Measurements from ENCODE around the gene C20orf204.
"Not testable (repeated sequence)": the region's sequence is repeated elsewhere in the genome, so short reads cannot be mapped to it uniquely, and the experiment has no call there.

The C20orf204 gene, protein sequence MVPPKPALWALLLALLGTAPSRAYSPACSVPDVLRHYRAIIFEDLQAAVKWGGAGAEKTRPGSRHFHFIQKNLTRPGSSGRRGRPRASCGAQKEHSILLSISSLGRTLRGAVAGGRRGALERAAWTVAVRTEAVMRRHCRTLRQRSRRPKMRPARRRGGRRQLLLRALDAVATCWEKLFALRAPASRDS

DNA sequence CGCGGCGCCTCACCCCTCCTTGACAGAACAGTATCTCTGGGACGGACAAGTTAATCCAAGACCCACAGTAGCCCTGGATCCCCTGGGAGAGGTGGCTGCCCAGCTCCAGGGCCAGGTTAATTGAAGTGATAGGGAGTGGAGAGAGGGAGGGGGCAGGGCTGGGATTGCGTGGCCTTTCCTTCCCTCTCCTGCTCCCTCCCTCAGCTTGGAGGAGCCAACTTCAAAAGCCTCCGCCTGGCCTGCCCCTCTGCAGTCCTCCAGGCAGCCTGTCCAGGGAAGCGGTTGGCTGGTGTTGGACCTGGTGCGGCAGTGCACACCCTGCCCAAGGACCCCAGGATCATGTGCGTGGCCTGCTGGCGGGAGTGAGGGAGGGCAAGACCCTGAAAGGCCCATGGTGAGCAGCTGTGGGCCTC lies at the start of gene C20orf204:
TSS of gene C20orf204 (plus strand) at position 250 of the 413 bp plus-strand sequence. CDS start at position 392, 142 bp downstream.
- DNase-seq = no peak

DNA sequence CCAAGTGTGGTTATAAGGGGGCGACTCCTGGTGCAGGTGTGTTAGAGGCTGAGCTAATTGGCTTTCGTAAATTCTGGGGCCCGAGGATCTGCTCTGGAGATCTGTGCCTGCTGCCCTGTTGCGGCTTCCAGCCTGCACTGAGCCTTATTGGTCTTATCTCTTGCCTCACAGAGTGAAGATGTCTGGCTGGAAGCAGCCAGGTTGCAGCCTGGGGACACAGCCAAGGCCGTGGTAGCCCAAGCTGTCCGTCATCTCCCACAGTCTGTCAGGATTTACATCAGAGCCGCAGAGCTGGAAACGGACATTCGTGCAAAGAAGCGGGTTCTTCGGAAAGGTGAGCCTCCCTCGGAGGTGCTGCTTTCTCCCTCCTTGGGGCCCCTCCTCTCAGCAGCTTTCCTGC lies 35.1 kb upstream of the C20orf204 start:
- peak; percentile 76 to 86 for DNase-seq

DNA sequence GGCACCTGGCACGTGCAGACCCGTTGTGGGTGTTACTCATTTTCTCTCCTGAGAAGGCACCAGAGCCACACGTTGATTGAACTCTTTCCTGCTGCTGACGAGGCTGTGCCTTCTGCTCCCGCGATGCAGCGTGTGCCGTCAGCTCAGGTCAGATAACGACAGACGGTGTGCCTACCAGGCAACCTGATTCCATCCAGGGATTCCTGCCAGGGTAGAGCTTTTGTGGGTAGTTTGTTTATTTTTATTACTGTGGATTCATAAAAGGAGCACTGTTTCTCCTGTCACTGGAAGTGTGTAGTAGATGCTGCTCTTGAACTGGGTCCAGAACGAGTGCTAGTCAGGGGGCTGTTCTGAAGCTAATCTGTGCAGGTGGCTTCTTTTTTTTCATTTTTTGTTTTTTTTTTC lies 34.4 kb upstream of the C20orf204 start:
- DNase-seq = peak; percentile 89 to 96

DNA sequence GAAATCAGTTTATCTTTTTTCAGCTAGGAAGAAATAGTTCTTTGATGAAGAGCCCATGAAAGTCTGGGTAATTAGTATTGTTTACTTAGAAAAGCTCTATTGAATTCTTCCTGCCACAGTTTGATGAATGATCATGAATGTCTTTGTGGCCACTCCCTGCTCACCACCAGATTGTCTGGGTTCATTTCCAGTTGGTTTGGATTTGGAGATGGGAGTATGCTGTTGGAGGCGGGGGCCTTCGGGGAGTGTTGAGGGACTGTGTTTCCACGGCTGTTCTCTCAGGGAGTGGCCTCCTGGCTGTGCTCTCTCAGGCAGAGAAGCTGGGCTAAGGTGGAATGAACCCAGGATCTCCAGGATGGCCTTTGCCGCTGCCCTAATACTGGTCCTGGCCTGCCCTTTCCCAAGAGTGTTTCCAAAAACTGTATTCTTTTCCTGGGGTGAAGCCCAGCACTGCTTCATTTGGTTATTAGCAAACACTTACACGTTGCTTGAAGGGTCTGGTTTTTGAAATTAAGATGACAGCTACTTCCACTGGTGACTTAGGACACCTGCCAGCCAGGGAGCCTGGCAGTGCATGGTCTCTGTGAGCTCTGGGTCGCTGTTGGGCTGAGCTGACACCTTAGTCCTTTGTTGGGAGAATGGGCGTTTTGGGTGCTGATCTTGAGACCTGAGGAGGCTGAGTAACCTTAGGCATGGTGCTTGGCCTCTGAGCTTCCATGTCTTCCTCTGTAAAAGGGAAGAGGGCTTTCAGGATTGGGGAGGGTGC lies 31.8 kb upstream of the C20orf204 start:
- no peak for DNase-seq

DNA sequence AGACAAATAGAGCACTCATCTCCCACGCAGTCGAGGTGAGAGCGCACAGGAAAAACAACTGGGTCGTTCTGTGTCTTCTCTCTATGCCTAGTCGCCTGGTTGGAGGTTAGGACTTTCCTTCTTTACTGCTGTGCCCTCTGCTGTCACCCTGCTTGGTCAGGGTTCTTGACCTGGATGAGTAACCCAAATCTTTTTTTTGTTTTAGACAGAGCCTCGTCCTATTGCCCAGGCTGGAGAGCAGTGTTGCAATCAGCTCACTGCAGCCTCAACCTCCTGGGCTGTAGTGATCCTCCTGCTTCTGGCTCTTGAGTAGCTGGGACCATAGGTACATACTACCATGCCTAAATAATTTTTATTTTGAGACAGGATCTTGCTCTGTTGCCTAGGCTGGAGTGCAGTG lies 30.6 kb upstream of the C20orf204 start:
- no peak for DNase-seq

DNA sequence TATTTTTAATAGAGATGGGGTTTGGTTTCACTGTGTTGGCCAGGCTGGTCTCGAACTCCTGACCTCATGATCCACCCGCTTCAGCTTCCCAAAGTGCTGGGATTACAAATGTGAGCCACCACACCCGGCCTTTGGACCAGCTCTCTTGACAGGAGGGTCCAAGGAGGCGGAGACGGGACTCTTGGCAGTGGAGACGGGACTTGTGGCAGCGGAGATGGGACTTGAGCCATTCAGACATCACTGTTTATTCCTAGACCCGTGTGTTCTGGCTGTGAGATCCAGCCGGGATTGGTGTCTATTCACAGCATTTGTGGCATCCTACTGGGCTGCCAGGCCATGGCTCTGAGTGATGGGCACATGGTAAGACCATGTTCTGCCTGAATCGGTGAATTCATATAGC lies 29.5 kb upstream of the C20orf204 start:
- no peak for DNase-seq

DNA sequence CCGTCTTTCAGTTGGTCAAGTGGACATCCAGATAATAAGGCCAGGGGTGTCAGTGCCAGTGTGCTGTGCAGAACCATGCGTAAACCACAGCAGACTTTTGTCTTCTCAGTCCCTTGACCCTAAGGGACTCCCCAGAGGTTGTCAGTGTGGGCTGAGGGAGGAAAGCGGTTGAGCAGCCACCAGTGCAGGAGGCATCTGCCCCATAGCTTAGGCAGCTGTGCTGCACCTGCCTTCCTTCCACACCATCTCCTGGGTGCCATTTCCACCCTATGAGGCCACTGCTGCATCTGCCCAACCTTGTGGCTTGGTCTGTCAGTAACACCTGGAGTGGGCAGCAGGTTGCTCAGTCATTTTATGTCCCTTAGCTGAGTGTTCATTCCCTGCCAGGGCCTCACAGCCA lies 29.1 kb upstream of the C20orf204 start:
- DNase-seq = no peak

DNA sequence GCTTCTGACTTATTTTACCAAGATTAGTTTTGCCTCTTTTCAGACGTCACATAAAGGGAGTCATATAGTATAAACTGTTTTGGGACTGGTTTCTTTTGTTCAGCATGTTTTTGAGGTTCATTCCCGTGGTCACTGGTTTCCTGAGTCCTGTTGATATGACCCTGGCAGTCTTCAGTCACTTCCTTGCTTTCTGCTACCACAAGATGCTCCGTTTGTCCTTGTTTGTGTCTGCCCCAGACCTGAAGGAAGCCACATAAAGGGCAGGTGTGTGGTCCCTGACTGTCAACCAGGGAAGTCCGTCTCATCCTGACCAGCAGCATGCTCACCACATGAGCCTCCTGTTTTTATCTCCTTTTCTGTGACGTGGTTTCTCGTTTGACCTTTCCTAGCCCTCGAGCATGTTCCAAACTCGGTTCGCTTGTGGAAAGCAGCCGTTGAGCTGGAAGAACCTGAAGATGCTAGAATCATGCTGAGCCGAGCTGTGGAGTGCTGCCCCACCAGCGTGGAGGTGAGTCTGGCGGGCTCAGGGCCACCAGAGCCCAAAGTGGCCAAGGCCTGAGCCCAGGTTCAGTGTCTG lies 26.1 kb upstream of the C20orf204 start:
- no peak for DNase-seq

DNA sequence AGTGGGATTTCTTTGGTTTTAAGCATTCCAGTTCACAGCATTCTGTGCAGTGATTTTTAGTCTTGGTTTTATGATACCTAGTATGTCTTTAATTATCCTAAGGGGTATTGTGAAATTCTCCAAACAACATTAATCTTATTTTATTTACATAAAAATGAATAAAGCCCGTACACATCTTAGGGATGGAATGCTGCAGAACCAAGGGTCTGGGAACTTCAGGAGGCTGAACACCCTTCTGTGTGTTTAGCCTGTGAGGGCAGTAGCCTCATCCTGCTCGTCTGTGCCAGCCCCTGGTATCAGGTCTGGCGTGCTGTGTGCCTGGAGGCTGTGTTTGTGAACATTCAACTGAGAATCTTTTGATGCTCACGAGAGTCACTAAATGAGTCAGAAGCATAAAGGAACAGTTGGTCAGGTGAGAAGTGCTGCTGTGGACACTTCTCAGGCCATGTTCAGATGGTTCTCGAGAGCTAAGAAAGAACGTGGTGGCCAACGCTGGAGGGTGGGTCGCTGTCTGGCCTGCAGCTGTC lies 25.2 kb upstream of the C20orf204 start:
- no peak for DNase-seq

DNA sequence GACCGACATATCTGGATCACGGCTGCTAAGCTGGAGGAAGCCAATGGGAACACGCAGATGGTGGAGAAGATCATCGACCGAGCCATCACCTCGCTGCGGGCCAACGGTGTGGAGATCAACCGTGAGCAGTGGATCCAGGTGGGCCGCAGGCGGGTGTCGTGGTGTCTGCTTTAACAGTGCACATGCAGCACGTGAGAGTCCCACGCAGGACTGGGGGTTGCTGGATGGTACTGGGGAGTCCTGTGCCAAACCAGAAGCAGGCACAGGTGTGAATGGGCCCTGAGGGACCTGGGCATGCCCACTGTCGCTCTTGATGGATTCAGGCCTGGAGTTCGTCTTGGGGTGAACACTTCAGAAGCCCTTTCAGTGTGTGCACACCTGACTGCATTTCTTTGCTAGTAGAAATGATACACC lies 24.6 kb upstream of the C20orf204 start:
- no peak for DNase-seq

DNA sequence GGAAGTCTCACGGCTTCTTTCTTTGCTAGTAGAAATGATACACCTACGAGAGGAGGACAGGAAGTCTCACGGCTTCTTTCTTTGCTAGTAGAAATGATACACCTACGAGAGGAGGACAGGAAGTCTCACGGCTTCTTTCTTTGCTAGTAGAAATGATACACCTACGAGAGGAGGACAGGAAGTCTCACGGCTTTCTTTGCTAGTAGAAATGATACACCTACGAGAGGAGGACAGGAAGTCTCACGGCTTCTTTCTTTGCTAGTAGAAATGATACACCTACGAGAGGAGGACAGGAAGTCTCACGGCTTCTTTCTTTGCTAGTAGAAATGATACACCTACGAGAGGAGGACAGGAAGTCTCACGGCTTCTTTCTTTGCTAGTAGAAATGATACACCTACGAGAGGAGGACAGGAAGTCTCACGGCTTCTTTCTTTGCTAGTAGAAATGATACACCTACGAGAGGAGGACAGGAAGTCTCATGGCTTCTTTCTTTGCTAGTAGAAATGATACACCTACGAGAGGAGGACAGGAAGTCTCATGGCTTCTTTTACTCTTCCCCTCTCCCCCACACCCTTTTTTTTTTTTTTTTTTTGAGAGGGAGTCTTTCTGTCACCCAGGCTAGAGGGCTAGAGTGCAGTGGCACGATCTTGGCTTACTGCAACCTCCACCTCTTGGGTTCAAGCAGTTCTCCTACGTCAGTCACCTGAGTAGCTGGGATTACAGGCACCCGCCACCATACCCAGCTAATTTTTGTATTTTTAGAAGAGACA lies 23.4 kb upstream of the C20orf204 start:
- DNase-seq = not testable (repeated sequence)

DNA sequence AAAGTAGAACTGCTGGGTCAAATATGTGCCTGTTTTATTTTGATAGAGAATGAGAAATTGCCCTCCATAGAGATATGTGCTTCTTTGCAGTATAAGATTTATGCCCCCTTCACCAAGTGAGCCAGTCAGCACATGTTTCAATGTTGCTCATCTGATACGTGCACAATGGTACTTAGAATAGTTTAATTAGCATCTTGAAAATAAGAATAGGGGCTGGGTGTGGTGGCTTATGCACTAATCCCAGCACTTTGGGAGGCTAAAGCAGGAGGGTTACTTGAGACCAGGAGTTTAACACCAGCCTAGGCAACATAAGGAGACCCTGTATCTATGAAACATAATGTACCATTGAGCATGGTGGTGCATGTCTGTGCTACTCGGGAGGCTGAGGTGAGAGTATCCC lies 20.3 kb upstream of the C20orf204 start:
- DNase-seq = no peak

DNA sequence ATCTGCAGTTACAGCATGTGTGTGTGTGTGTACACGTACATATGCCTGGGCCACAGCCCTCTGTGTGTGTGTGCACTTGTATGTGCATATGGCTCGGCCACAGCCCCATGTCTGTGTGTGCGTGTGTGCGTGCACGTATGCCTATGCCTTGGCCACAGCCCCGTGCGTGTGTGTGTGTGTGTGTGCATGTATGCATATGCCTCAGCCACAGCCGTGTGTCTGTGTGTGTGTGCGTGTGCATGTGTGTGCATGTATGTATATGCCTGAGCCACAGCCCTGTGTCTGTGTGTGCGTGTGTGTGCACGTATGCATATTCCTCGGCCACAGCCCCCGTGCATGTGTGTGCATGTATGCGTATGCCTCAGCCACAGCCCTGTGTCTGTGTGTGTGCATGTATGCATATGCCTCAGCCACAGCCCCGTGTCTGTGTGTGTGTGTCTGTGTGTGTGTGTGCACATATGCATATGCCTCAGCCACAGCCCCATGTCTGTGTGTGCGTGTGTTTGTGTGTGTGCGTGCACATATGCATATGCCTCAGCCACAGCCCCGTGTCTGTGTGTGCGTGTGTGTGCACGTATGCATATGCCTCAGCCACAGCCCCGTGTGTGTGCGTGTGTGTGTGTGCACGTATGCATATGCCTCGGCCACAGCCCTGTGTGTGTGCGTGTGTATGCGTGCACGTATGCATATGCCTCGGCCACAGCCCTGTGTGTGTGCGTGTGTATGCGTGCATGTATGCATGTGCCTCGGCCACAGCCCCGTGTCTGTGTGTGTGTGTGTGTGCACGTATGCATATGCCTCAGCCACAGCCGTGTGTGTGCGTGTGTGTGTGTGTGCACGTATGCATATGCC lies 14.6 kb upstream of the C20orf204 start:
- DNase-seq = no peak

DNA sequence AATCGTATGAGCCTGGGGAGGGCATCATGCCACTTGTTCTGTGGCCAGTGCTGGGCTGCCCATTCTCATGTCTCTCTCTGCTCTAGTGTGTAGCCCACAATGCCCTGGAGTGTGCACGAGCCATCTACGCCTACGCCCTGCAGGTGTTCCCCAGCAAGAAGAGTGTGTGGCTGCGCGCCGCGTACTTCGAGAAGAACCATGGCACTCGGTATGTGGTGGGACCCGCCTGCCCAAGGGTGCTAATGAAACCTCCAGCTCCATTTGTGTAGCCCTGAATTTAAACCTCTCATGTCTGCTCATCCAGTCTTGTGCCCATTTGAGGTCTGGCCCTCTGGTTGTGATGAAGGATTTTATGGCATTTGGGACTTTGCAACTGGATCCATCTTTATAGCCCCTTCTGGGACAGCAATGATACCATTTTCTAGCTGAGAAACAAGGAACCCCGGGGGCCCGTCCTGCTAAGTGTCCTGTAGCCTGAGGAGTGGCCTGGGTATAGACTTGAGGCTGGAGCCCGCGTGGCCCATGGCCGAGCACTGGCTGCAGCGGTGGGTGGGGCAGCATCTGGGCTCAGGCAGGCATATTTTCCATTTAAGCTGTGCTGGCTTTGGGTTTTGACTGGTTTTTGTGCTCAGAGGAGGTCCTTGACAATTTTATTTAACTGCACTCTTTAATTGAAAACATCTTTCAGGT lies 13.2 kb upstream of the C20orf204 start:
- no peak for DNase-seq

DNA sequence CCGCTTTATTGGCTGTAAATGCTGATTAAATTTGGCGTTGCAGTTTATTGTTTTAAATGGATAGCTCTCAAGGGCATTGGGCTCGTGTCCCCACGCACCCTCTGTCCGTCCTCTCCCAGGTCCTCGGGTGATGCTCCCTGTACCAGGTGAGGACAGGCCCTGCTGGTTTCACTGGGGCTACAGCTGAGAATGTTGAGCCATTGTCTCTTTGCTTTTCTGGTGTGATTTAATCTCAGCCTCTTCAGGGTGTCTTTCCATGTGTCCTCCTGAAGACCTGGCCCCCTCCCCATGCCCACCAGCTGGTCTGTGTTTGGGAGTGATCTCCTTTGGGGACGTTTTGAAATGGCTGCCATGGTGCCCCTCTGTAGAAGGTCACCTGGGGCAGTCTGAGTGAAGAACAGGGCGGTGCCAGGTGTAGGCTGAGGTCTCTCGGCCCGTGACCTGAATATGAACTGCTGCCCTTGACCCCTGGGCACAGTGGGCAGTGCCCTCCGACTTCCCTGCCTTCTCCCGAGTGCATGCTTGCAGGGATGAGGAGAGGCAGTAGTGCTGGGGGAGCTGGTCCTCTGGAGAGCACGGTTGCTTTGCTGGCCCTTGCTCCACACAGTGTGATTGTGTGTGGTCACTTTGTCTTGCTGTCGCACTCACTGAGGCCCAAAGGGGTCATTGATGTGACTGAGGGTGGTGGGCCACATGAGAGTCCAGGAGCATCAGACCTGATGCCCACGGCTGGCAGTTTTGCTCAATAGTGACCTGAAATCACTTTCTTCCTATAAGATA lies 12.4 kb upstream of the C20orf204 start:
- no peak for DNase-seq

DNA sequence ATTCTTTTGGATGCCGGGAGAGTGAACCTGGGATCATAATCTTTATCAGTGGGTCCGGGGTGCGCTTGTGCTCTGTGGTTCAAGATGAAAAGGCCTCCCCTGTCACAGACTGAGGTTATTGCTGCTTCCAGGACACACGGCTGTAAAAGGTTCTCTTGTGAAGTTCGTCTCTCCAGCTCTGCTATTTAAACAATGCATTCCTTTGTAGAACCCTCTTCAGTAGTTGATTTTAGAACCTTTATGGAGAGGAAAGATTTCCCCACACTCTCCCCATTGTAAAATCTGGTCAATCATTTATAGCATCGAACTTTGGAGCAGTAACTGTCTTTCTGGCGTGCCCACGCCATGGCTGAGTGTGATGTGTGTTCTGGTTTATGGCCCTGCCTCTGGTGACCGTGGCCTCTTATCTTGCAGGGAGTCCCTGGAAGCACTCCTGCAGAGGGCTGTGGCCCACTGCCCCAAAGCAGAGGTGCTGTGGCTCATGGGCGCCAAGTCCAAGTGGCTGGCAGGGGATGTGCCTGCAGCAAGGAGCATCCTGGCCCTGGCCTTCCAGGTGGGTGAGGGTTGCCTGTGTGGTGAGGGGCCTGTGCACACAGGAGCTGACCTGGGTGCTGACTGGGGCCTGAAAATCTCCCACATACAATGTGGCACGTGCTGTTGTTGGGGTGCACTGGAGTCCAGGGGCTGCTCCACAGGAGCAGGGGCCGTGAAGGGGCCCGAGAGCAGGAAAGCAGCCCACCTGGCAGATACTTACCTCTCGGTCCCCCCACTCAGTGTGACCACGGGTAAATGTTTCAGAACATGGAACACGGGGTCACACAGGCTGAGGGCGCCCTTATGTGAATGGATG lies 11.6 kb upstream of the C20orf204 start:
- no peak for DNase-seq

DNA sequence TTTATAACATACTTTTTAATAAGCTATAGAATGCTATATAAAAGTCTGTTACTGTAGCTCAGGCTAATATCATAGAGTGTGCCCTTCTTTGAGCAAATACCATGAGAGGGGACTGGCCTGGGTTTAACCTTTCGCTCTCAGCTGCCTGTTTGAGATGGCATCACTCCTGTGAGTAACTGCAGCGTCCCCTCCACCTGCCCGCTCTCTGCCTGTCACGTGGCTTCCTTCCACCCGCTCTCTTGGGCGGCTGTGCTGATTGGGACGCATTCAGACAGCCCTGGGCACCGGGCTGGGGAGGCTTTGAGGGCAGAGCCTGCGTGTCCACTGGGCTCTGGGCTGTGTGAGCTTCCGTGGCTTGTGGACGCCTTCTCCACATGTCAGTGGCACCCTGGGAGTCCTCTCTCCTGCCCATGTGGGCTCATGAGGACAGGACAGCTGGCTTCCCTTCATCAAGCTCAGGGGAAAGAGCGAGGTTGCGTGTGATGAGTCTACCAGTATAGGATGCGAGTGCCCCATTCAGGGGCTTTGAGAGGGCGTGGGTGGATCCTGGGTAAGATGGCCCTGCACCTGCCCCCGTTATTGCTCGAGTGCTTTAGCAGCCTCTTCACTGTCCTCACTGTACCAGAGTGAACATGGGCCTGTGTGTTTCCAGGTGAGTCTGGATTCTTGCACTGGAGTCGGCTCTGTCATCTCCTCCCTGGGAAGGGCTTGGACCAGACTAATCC lies 10.7 kb upstream of the C20orf204 start:
- DNase-seq = no peak

DNA sequence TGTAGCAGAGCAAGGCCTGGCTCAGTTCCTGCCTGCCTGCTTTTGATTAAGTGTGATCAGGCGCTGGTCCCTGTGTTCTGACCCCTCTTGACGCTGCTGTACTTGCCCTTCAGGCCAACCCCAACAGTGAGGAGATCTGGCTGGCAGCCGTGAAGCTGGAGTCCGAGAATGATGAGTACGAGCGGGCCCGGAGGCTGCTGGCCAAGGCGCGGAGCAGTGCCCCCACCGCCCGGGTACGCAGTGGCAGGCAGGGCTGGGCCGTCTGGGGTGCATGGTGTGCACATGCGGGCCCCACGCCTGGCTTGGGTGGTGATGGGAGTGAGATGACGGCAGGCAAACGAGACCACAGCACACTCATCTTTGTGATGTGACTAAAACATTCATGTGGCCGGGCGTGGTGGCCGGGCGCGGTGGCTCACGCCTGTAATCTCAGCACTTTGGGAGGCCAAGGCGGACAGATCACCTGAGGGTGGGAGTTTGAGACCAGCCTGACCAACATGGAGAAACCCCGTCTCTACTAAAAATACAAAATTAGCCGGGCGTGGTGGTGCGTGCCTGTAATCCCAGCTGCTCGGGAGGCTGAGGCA lies 10.1 kb upstream of the C20orf204 start:
- DNase-seq = no peak

All from cerebellar nuclear complex (tissue), 1 donor.